ENCODE results near the gene UGGT1.
A peak's percentile ranks its signal among the peaks of the same experiment; 100 is the strongest.
"Not testable (repeated sequence)": the region's sequence is repeated elsewhere in the genome, so short reads cannot be mapped to it uniquely, and the experiment has no call there.

Gene UGGT1

DNA sequence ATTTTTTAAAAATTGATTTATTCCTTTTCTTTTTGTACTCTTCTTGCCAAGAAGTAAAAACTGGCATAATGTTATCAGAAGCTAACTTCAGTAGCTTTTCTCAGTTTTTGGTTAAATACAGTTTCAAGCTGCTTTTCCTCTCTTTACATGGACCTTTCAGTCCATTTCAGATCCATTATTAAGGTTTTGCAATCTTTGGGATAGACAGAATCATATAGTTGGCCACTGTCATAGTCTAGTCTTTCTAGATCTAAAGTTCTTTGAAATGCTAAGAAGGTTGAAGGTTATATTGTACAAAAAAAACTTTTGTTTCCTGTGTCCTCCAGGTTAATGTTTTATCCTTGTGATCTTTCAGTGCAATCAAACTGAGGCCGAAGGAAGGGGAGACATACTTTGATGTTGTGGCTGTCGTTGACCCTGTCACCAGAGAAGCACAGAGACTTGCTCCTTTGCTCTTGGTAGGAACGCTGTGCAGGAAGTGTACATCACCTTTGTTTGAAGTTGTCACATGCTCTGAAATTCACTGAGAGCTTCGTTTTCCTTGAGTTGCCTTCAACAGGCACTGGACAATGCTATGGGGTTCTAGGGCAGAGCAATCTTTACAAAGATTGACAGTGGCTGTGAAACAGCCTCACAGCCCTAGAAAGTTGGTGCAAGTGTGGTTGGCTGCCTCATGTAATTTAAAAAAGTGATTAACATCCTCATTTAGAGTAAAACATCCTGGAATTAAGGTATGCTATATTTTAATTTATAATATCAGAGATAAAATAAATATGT, 79.1 kb downstream of the UGGT1 start:
- H3K4me3 ChIP-seq (ENCODE audit: low read depth, low read length), result no peak overlapping the region
- TF ChIP-seq, protein P1, sequence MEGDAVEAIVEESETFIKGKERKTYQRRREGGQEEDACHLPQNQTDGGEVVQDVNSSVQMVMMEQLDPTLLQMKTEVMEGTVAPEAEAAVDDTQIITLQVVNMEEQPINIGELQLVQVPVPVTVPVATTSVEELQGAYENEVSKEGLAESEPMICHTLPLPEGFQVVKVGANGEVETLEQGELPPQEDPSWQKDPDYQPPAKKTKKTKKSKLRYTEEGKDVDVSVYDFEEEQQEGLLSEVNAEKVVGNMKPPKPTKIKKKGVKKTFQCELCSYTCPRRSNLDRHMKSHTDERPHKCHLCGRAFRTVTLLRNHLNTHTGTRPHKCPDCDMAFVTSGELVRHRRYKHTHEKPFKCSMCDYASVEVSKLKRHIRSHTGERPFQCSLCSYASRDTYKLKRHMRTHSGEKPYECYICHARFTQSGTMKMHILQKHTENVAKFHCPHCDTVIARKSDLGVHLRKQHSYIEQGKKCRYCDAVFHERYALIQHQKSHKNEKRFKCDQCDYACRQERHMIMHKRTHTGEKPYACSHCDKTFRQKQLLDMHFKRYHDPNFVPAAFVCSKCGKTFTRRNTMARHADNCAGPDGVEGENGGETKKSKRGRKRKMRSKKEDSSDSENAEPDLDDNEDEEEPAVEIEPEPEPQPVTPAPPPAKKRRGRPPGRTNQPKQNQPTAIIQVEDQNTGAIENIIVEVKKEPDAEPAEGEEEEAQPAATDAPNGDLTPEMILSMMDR (IDR thresholded peaks at IDR 0.05; ENCODE audit: low read depth, low read length), result no peak

DNA sequence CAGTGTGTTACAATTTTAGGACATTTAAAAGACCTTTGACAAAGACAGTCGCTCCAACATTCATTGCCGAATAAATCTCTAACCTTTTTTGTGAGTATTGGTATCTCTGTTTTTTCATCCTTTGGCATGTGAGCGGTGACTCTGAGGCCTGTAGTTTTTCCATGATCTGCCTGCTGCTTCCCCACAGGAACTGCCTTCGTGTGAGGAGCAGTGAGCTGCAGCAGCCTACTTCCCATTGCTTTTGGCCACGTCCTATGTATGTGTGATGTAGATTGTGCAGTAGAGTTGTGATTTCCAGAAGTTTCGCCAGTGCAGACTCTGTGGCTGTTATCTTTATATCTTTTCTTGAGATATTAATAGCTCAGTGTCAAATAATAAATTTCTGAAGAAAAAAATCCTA, 79.8 kb downstream of the UGGT1 start:
- TF ChIP-seq, protein P1 (IDR thresholded peaks at IDR 0.05; ENCODE audit: low read depth, low read length), result no peak

DNA sequence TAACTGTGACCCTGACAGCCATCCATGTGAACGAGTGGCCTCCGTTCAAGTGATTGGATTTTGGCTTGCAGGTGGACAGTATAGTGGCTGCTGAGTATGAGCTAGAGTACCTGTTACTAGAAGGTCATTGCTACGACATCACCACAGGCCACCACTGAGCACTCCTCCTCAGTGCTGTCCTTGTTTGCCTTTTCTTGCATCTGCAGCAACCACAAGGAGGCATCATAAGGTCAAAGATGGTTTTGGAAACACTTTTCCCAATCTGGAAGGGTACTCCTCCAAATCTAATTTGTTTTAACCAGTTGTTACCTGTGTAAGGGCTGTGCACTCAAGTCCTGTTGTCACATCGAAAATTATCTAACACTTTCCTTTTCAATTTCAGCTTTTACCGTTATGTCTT, 81.2 kb downstream of the UGGT1 start:
- no peak overlapping the region for H3K4me3 ChIP-seq (ENCODE audit: low read depth, low read length)
- TF ChIP-seq, protein P1 (IDR thresholded peaks at IDR 0.05; ENCODE audit: low read depth, low read length), result peak; percentile 33; the same call in 1 of the 2 replicates

More for the DNA sequence above, 79.8 kb downstream of the UGGT1 start:
- no peak overlapping the region for H3K4me3 ChIP-seq (ENCODE audit: low read depth, low read length)

DNA sequence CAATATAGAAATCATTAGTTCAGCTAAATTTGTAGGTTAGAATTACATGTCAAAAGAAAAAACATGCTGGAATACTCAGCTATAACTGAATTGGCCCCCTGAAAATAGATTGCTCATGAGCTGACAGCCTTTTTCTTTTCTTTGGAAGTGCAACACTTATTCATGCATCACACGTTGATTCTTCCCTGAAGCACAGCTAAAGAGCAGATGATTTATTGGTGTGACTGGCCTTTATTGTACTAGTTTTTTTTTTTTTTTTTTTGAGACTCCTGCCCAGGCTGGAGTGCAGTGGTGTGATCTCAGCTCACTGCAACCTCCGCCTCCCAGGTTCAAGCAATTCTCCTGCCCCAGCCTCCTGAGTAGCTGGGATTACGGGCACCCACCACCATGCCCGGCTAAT, 83.1 kb downstream of the UGGT1 start:
- not testable (repeated sequence) for H3K4me3 ChIP-seq (ENCODE audit: low read depth, low read length)

DNA sequence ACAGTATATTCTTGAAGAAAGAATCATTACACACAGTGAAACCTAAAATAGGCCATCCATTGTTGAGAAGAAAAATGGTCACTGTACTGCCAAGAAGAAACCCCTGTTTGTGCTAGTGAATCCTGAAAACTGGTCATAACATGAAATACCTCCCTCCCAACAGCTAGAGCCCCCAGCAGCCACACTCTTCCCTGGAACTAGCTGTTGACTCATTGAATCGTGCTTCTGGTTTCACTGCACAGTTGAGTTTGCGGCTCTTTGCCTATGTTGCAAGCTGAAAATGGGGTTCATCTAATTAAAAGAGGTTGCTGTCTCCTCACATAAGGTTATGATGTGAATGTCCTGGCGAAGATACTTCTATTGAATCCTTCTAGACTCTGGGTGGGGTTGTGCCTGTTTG, 86.3 kb downstream of the UGGT1 start:
- no peak overlapping the region for H3K4me3 ChIP-seq (ENCODE audit: low read depth, low read length)
- TF ChIP-seq, protein P1 (IDR thresholded peaks at IDR 0.05; ENCODE audit: low read depth, low read length), result no peak

DNA sequence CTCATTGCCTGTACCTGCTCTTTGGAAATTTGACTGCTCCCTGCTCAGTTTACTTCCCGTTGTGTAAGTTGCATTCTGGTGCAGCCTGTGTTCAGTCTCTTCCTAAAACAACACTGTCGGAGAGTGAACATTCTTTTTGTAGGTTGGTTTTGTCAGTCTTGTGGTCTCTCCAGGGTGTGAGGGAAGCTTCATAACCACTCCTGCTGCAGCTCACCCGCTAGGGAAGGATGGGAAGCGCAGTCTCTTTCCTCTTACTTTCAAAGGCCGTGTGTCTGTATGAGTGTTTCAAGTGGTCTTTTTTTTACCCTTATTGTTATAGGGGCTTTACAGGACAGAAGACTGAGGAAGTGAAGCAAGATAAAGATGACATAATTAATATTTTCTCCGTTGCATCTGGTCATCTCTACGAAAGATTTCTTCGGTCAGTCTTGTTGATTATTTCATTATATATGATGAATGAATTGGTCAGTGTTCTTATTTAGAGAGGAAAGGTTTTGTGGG, 87.2 kb downstream of the UGGT1 start:
- TF ChIP-seq, protein P1 (IDR thresholded peaks at IDR 0.05; ENCODE audit: low read depth, low read length), result no peak
- no peak overlapping the region for H3K4me3 ChIP-seq (ENCODE audit: low read depth, low read length)

DNA sequence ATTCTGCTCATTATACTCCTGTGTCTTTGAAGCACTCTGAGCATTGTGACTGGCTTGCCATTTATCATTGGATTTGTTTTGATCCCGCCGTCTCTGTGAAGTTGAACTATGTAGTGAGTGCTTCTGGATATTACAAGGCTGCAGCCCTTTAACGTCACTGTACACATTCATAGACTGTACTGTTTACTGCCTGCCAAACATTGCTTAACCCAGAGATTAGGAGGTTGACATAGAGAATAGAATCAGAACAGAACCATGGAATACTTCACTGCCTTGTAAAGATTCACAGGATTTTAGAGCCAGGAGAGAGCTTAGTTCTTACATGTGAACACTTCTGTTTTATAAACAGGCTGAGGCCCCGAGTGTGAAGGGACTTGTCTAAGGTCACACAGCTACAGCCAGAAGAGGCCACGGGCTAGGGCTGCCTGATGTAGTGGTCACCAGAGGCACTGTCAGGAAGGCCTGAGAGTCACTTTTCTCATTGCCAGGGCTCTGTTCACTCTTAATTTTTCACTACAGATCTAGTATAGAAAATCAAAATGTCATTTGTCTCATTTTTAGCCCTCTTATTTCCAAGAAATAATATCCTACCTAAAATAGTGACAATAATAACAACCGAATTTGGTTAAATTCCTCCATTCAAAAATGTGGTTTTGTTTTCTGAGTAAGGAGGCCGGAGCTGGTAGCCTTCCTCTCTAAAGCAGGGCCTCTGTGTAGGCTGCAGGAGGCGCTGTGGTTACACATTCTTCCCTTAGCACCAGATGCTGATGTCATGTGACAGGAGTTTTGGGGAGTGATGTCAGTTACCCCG, 87.9 kb downstream of the UGGT1 start:
- no peak overlapping the region for H3K4me3 ChIP-seq (ENCODE audit: low read depth, low read length)
- TF ChIP-seq, protein P1 (IDR thresholded peaks at IDR 0.05; ENCODE audit: low read depth, low read length), result peak; percentile 91

Data from WI38 (cell line).